ENCODE data around the gene TMED9.

DNA sequence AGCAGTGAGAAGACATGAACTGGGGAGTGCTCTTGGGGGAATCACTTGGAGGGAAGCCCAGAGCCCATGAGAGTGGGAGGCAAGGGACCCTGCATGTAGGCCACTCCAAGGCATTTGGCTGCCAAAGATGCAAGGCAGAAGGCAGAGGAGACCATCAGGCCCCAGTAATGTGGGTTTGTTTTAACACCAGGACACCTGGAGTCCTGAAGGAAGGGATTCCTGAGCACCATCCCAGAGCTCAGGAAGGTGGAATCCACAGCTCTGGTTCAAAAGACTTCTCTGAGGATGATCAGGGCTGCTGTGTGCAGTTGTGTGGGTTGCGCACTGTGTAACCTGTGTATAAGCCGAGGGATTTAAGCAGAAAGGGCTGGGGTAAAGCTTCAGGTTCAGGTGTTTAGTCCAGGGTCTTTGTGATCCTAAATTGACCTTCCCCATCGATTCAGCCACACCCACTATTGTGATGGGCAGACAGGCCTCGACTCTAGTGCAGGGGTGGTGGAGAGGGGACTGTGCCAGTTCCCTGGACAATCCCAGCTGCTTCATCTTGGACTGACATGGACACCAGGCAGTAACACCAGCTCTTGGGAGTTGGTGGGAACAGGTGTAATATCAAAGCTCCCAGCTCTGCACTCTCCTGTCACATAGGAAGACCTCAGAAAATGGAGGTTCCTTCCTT is 18.9 kb downstream of the TMED9 start:
- TF ChIP-seq, protein P1, sequence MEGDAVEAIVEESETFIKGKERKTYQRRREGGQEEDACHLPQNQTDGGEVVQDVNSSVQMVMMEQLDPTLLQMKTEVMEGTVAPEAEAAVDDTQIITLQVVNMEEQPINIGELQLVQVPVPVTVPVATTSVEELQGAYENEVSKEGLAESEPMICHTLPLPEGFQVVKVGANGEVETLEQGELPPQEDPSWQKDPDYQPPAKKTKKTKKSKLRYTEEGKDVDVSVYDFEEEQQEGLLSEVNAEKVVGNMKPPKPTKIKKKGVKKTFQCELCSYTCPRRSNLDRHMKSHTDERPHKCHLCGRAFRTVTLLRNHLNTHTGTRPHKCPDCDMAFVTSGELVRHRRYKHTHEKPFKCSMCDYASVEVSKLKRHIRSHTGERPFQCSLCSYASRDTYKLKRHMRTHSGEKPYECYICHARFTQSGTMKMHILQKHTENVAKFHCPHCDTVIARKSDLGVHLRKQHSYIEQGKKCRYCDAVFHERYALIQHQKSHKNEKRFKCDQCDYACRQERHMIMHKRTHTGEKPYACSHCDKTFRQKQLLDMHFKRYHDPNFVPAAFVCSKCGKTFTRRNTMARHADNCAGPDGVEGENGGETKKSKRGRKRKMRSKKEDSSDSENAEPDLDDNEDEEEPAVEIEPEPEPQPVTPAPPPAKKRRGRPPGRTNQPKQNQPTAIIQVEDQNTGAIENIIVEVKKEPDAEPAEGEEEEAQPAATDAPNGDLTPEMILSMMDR (IDR thresholded peaks at IDR 0.05) = no peak
- TF ChIP-seq ZFX (IDR thresholded peaks at IDR 0.05; ENCODE audit: borderline replicate concordance) = no peak

Data from 22Rv1 (cell line).